GM19328 (cell line): ENCODE data around the gene DLGAP3.

Source experiments
- ATAC-seq: cut with Tn5 transposase; IDR thresholded peaks from one replicate; pipeline ENCODE4 v1.9.1; 2021; ENCODE audit warnings: mild to moderate bottlenecking, moderate library complexity; ENCODE audit not compliant: unreplicated experiment

DLGAP3 gene

DNA sequence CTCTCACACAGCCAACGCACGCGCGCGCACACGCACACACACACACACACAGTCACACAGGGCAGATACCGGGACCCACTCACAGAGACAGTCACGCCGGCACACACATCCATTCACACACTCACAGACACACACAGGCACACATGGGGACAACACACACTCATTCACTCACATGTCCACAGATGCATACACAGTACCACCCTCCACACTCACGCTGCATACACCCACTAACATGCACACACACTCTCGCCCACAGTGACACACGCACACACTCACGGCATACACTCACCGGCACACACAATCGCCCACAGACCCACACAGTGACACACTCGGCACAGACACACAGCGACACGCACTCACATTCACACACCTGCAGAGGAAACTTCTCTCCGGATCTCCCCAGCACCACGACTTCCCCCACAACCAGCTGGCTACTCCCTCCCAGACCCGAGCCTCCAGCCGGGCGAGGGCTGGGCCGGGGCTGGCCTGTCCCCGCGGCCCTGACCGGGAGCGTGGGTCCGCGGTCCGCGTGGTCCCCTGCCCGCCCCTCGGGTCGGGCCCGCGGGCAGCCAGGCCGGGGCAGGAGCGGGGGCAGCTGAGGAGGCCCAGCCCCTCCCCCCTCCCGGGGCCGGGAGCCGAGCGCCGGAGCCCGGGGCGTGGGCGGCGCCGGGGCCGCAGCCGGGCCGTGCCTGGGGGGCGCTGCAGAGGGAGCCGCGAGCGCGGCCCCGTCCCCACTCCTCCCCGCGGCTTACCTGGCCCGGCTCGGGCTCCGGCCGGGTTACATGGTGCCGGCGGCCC is 552 bp downstream of the DLGAP3 start:
- ATAC-seq, result no peak

DNA sequence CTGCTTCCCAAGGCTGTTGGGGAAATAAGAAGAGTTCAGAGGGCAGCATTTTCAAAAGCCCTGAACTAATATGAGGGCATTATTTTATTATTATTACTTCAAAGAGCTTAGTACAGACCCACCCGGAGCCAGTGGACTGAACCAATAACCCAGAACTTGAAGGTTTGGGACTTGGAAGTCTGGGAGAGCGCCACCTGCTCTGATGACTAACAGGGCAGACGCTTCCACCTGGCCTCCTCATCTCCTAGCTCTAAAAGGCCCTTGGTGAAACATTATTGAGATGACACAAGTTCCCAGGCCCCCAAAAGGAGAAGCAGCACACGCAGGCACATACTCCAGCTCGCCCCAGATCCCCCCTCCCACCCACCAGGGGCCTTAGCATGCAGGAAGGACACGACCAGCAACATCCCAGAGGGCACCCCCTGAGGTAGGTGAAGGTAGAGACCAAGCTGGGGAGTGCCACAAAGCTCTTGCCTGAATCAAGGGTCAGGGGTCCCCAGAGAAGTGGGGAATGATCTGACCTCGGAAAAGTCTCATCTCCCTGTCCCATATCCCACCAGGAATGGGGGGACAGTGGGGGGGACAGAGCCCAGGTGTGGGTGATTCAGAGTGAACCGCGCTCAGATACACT is 1.3 kb downstream of the DLGAP3 start:
- no peak for ATAC-seq

DNA sequence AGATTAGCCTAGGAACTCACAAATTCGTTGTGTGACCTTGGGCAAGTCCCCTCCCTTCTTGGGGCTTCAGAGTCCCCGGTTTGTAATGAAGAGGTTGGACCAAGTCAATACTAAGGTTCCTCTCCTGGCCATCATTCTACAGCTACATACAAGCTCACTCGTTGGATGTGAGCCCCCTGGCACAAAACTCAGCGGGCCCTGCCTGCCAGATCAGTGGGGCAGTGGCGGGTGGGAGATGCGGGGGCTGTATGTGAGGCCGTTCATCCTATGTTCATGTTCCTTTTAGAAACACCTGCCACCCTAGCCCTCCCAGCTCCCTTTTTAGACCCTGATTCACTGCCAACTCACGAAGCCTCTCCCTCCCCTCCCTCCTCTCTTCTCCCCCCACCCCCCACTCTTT is 2.1 kb downstream of the DLGAP3 start:
- ATAC-seq, result no peak

DNA sequence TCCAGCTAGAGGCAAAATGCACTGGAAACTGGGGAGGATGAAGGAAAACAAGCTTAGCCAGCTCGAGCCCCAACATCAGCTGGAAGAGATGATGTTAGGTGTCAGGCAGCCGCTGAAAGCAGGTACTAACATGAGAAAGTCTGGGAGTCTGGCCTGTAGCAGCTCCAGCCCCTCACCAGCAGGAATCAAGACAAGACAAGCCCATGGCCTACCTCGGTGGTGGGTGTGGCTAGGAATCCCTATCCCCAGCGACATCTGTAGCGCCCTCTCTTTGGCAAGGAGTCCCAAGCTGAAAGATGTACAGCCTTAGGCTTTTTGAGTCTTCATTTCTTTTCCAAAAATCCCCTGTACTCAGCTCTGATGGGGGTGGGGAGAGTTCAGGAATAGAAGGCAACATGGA is 2.6 kb downstream of the DLGAP3 start:
- ATAC-seq, result no peak

DNA sequence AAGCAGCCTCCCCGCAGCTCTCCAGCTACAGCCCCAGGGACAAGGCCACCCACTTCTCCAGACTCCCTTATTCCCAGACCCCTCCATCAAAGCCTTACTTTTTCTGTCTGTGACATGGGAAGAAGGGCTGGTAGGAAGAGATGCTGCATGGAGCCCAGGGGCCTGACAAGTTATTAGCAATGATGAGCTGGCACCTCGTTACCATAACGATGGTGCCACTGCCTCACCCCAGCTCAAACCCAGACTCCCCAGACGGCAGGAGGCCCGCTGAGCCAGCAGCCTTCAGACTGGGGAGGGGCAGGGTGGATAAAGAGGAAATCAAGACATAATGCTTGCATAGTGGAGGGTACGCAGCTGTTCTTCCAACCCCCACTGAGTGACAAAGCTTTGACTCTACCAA is 3.3 kb downstream of the DLGAP3 start:
- ATAC-seq, result no peak

DNA sequence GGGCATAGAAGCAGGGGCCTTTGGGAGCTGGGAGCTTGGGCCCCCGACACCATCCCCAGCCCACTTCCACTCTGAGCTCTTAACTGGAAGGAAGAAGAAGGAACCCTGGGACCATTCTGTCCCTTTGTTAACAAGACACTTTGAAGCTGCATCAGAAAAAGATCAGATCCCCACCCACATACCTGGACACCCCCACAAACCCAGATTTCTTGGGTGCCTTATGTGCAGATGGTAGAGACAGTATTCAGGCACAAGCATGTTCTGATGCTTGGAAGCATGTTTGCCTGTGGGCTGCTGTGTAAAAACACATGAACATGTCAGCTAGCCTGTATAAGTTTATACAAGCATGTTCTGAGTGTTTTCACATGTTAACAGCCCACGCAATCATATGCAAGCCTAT is 3.7 kb downstream of the DLGAP3 start:
- no peak for ATAC-seq

DNA sequence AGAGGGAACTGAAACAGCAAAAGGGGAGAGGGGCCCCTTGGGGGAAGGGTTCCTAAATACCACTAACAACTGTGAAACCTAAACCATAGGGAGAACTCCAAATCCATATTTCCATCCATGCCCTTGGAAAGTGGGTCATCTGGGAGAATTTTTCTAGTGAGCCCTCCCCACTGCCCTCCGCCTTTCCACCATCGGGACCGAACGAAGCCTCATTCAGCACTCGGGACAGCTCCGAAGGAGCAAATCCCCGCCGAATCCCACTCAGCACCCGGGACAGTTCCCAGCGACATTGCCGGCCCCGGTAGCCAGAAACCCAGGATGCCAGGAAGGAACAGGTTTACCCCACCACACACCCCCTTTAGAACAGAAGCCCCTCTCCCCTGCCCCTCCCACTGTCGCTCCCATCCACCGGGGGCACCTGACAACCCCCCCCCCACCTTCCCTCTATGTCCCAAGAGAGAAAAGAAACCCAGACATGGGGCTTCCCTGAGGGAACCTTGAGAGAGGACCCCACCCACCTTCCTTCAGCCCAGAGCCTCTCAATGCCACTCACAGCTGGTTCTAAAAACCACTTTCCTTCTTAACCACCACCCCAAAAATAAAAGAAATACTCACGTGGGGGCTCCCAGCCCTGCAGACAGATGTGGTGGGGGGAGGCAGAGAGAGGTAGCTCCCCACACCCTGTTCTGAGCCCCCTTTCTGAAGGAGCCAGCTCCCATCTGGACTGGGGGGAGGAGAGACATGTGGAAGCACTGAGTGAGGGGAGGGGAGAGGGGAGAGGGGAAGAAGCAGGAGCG is 4.5 kb downstream of the DLGAP3 start:
- no peak for ATAC-seq

DNA sequence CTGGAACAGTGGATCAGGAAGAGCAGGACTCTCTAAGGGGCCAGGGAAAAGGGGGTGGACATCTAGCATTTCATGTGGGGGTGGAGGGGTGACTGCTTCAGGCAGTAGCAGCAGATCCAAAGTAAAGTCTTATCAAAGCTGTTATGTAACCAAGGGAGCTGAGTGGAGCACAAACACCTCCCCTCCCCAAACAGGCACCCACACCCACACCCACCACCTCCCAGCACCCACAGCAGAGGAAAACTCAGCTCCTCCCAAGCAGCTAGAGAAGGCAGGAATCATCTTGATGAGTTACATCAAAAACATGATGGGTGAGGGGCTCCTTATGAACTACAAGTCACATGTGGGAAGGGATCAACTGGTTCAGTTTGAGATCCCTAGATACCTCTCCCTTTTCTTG is 6.0 kb downstream of the DLGAP3 start:
- no peak for ATAC-seq

DNA sequence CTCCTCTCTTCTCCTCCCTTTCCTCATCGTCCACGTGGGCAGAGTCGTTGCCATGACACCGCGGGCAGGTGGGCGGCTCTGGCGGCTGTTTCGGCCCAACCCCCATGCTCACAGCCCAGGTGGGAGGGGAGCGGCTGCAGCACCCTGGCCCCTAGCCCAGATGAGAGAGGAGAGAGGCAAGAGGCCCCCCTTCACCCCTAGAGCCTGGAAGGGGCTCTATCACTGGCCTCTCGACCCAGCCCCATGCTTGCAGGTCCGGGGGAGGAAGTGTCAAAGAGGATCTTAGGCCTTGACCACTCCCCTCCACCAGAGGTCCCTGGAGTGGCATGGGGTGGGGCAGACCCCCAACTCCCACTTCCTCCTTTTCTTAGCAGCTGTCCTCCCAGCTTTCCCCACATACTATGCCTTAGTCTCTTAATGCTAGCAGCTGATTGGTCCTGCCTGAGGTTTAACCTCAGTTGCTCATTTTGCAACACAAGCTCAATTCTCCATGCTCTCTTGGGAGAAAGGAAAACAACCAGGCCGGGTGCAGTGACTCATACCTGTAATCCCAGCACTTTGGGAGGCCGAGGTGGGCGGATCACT is 10.4 kb downstream of the DLGAP3 start:
- ATAC-seq, result no peak

DNA sequence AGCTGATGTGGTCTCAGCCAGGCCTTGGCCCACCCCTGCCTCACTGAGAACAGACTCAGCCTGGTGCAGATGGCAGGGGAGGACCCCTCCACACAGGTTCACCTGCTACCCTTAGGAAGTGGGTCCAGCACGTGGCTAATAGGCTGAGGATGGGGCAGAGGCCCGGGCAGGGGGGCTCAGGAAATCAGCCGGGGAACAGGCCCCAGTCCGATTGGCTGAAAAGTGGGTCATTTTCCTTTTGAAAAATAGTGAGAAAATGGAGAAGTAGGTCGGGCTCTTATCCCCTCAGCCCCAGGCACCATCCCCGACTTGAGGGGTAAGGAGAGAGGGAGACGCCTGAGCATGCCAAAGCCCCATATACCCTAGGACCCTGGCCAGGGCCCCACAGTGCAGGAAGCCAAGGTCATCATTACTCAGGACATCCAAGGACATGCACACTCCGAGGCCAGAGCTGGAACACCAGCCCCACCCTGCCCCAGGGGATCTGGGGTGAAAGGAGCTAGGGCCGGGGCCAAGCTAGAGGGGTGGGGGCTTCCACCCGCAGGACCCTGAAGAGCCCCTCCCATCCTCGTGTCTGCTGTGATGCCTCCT is 11.0 kb downstream of the DLGAP3 start:
- ATAC-seq, result no peak

DNA sequence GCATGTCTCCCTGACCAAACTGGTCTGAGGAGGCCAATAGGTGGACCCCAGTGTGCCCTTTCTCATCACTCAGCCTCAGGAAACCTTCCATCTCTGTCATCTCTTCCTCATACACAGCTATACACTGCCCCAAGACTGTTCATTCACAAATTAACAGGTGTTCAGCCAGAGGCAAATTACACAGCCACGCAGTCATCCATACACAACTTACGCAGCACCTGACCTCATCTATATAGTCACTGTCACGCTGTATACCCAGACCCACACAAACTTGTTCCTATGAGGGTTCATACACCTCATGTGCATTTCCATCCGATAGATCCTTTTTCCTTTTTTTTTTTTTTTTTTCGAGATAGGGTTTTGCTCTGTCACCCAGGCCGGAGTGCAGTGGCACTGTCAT is 12.4 kb downstream of the DLGAP3 start:
- ATAC-seq, result no peak

DNA sequence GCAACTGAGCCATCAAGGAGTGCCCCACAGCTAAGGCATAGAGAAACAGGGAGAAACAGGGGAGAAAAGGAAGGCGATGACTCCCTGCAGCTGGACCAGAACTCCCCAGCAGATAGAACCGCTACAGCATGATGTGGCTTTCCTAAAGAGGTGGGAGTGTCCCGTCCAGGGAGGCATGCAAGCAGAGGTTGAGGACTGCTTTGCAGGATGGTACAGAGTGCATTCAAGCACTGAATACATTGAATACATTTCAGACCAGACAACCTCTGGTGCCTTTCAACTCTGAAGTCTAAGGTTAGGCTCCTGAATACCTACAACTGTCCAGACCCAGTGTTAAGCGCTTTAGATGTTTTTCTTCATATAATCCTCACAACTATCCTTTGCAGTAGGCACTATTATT is 13.3 kb downstream of the DLGAP3 start:
- no peak for ATAC-seq

DNA sequence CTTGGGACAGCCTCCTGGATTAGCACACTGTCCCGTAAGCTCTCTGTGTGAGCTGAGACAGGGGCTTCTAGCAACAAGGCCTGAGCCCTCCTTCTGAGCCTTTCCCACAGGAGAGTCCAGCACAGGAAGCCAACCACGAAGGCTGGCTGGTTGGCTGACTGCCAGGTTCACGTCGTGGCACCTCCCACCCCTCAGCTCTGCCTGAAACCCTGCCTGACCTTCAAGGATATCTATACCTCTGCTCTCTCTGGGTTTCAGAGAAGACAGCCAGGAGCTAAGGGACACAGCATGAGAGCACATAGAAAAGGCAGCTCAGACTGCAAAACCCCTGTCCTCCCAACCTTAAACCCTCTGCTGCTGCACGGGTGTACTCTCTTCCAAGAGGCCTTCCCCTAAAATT is 13.9 kb downstream of the DLGAP3 start:
- no peak for ATAC-seq

DNA sequence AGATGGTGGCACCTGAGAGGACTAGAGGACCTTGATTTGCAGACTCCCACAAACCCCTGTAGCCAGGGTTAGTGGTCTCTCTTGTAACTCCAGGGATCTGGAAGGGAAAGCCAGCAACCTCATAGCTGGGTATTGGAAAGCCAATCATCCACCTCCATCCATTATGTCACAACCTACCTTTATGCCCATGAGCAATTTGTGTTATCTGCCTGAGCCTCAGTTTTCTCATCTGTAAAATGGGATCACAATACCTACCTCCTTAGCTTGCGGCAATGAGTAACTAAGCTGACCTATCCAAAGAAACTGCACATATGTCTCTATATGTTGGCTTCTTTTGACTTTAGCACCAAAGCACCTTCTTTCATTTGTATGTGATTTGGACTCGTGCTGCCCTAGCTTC is 14.5 kb downstream of the DLGAP3 start:
- no peak for ATAC-seq

DNA sequence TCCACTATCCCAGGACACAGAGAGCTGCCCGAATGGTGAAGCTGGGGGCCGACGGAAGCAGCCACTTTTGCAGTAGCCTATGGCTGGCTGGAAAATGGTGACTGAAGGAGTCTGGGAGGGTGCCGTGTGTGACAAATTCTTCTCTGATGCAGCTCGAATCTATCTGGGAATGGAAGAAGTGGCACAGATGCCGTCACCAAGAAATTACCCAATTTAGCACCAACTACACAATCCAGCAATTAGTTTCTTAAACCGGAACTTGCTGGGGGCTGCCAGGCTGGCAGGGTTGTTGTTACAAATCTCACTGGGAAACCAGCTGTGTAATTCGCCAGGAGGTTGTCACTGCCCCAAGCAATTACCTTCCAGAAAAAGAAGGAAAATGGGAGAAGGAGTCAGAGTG is 18.0 kb downstream of the DLGAP3 start:
- ATAC-seq, result no peak

DNA sequence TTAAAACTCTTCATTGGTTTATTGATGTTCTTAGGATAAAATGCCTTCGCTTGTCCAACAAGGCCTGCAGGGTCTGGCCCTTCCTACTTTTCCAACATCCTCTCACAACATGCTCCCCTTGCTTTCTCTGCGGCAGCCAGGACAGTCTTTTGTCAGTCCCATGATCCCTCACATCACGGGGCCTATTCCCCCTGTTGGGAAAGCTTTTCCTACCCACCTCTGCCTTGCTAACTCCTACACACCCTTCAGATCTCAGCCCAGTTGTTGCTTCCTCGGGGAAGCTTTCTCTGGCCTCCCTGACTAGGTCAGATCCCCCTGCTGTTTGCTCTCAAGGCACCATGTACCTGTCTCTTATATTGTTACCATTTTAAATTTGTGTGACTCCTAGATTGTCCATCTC is 19.0 kb downstream of the DLGAP3 start:
- no peak for ATAC-seq

DNA sequence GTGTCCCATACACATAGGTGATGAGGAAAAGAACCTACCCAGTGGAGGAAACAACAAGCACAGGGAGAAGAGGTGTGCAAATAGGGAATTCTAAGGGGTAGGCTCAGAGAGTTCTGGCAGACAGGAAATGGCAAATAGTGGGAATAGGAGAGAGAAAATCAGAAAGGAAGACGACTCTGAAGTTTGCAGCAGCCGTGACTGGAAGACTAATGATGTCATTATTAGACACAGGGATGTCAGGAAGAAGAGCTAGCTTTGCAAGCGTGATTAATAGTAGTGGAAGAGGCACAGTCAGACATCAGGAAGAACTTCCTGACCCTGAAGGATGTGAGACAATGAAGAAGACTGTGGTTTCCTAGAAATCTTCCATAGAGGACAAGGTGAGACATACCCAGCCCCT is 21.1 kb downstream of the DLGAP3 start:
- no peak for ATAC-seq

DNA sequence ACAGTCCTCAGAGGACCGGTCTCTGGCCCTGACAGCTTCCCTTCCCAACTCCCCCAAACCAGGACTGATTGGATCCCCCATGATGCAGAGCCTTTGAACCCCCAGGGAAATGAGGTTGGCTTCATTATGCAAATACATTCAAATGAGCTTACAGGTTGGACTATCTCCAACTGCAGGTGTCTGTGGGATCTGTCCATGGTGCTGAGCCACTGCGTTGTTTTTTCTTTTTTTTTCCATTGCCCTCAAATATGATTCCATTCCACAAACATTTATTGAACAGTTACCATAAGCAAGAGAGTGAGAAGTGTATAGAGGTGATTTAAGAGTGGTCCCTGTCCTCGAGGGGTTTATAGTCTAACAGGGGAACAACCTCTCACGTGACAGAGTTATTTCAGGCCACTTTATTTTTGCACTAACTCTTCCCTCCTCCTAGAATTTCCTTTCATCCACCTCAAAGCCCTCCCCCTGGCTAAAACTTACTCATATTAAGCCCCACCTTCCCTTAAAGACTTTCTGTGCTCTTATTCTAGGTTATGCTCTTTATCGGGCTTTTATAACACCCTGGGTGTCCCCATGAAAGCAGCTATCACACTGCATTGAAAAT is 21.9 kb downstream of the DLGAP3 start:
- ATAC-seq, result no peak

DNA sequence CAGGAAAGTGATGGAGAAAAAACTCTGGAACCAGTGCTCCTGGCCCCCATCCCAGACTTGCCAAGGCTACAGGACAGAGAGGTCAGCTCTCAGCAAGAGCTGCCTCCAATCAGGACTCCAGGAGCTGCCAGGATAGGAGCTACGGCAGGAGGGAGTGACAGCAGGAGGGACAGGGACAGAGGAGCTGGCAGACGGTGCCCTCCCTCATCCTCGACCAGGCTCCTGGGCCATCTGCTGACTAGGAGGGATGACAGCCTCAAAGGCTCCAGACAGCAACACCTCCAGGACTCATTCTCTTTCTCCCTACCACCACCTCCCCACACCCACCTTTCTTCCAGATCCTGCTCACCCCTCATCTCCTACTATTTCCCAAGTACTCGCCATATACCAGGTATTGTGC is 22.7 kb downstream of the DLGAP3 start:
- no peak for ATAC-seq

DNA sequence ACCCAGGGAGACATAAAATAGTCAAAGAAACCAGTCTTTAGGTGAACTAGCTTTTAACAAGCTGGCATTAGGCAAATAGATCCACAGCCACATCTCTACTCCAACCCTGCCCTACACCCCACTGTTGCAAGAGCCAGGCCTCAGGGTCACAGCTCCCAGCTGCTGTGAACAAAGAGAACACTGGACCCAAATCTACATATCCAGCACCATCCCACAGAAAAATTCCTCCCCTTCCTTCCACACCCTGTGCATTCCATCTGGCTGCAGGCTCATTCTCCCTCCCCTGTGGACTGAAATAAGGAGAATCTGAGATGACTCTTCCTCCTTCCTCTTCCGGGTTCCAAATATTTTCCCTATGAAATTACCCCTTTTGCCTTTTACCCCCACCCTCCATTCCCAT is 23.2 kb downstream of the DLGAP3 start:
- ATAC-seq, result no peak

DNA sequence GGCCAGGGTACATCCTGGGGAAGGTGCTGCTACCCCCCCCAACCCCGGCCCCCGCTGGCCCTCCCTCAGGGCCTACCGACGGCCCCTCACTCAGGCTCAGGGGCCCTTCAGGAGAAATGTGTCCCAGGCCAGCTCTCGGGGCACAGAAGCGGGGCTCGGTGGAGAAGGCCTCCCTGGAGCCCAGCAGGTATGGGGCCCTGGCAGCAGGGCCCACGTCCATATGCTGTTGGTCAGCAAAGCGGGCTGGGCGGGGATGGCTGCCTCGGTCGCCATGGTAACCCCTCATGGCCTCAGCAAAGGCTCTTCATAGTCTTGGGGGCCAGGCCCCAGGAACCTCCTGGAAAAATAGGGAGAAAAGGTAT is 24.4 kb downstream of the DLGAP3 start:
- ATAC-seq, result no peak
